Ishikawa (cell line): ENCODE data around the gene DTWD2.

Experiments
- CEBPB ChIP-seq: IDR thresholded peaks from 2 replicates; pipeline ENCODE4 v1.6.1; 2012
- CREB1 ChIP-seq: IDR thresholded peaks from 2 replicates; pipeline ENCODE4 v1.6.1; 2012; ENCODE audit warnings: low read depth
- EGR1 ChIP-seq: IDR thresholded peaks from 2 replicates; pipeline ENCODE4 v1.6.1; 2012
- EP300 ChIP-seq: IDR thresholded peaks from 2 replicates; pipeline ENCODE4 v1.6.1; 2012; ENCODE audit warnings: borderline replicate concordance
- FOXM1 ChIP-seq: IDR thresholded peaks from 2 replicates; pipeline ENCODE4 v1.6.1; 2012; ENCODE audit warnings: low read depth, borderline replicate concordance
- NFIC ChIP-seq: IDR thresholded peaks from 2 replicates; pipeline ENCODE4 v1.6.1; 2012
- RAD21 ChIP-seq: IDR thresholded peaks from 2 replicates; pipeline ENCODE4 v1.6.1; 2012; ENCODE audit warnings: low read depth
- TAF1 ChIP-seq: IDR thresholded peaks from 2 replicates; pipeline ENCODE4 v1.6.1; 2012; ENCODE audit warnings: low read depth, mild to moderate bottlenecking
- TCF12 ChIP-seq: IDR thresholded peaks from 2 replicates; pipeline ENCODE4 v1.6.1; 2012; ENCODE audit warnings: low read depth
- TEAD4 ChIP-seq: IDR thresholded peaks from 2 replicates; pipeline ENCODE4 v1.6.1; 2012
- YY1 ChIP-seq: IDR thresholded peaks from 2 replicates; pipeline ENCODE4 v1.6.1; 2012; ENCODE audit warnings: low read depth
- ZBTB7A ChIP-seq: IDR thresholded peaks from 2 replicates; pipeline ENCODE4 v1.6.1; 2012; ENCODE audit warnings: low read depth
- TF ChIP-seq, protein P1 (sequence below): IDR thresholded peaks from 2 replicates; pipeline ENCODE4 v1.6.1; 2012; ENCODE audit warnings: low read depth, mild to moderate bottlenecking
- TF ChIP-seq, protein P2 (sequence below): IDR thresholded peaks from 2 replicates; pipeline ENCODE4 v1.6.1; 2012
- TF ChIP-seq, protein P3 (sequence below): IDR thresholded peaks from 2 replicates; pipeline ENCODE4 v1.6.1; 2012

Gene DTWD2

DNA sequence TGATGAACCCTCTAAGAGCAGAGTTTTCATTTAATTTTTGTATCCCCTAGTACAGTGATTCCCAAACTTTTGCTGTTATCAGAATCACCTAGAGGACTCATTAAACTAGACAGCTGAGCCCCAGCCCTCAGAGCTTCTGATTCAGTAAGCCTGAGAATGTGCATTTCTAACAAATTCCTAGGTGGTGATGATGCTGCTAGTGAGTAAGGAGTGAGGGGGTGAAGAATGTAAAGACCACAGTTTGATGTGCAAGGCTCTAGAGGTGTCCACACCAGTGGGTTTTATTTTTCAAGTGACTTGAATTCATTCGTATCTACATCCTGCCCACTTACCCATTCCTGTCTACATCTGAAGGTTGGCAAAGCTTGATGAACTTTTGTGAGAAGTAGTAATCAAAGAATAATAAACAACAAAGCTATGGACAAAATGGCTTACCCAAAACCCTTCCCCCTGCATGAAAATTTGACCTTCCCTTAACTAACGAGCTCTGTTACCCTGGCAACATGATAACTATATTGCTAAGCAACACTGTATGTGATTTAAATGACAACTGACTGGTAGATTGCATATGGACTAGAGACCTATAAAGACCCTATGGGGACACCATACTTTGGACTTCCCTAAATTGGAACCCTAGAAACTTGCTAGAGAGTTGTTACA lies 35.2 kb downstream of the DTWD2 start:
- TF ChIP-seq EP300: no peak
- TF ChIP-seq NFIC: no peak
- TF ChIP-seq CREB1: no peak
- TF ChIP-seq CEBPB: no peak
- TF ChIP-seq, protein P1, sequence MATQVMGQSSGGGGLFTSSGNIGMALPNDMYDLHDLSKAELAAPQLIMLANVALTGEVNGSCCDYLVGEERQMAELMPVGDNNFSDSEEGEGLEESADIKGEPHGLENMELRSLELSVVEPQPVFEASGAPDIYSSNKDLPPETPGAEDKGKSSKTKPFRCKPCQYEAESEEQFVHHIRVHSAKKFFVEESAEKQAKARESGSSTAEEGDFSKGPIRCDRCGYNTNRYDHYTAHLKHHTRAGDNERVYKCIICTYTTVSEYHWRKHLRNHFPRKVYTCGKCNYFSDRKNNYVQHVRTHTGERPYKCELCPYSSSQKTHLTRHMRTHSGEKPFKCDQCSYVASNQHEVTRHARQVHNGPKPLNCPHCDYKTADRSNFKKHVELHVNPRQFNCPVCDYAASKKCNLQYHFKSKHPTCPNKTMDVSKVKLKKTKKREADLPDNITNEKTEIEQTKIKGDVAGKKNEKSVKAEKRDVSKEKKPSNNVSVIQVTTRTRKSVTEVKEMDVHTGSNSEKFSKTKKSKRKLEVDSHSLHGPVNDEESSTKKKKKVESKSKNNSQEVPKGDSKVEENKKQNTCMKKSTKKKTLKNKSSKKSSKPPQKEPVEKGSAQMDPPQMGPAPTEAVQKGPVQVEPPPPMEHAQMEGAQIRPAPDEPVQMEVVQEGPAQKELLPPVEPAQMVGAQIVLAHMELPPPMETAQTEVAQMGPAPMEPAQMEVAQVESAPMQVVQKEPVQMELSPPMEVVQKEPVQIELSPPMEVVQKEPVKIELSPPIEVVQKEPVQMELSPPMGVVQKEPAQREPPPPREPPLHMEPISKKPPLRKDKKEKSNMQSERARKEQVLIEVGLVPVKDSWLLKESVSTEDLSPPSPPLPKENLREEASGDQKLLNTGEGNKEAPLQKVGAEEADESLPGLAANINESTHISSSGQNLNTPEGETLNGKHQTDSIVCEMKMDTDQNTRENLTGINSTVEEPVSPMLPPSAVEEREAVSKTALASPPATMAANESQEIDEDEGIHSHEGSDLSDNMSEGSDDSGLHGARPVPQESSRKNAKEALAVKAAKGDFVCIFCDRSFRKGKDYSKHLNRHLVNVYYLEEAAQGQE: no peak
- no peak for TF ChIP-seq EGR1

DNA sequence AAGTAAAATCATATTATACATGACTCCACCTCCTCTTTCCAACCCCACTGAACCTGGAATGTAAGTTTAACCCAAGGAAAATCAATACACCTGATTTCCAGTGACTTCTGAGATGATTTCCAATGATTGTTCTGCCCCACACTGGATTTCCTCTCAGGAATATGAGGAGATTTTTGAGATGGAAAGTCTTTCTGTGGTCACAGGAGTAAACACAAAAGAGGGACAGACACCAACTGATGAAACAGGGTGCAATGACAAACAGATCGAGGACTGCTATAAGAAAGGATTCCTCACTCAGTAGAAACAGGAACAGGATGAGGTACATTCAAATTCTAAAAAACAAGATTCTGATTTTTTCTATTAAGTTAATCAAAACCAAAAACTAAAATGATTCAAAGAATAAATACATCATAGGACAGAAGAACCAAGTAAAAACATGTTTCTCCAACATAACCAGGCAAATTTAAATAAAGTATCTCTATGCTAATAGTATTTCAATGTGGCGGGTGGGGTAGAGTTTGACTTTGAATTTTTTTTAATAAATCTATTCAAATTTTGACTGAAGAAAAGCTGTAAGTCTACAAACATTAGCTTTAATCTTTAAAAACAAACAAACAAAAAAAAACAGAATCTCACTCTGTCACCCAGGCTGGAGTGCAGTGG lies 42.1 kb downstream of the DTWD2 start:
- TF ChIP-seq TEAD4 (no peak), ZBTB7A (no peak), NFIC (no peak), CREB1 (no peak), EGR1 (no peak), YY1 (no peak), TAF1 (no peak), RAD21 (no peak), TCF12 (no peak), EP300 (no peak), FOXM1 (no peak), CEBPB (no peak)
- TF ChIP-seq, protein P2, sequence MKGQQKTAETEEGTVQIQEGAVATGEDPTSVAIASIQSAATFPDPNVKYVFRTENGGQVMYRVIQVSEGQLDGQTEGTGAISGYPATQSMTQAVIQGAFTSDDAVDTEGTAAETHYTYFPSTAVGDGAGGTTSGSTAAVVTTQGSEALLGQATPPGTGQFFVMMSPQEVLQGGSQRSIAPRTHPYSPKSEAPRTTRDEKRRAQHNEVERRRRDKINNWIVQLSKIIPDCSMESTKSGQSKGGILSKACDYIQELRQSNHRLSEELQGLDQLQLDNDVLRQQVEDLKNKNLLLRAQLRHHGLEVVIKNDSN: no peak
- TF ChIP-seq, protein P3, sequence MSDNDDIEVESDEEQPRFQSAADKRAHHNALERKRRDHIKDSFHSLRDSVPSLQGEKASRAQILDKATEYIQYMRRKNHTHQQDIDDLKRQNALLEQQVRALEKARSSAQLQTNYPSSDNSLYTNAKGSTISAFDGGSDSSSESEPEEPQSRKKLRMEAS: no peak
- TF ChIP-seq, protein P1: no peak

DNA sequence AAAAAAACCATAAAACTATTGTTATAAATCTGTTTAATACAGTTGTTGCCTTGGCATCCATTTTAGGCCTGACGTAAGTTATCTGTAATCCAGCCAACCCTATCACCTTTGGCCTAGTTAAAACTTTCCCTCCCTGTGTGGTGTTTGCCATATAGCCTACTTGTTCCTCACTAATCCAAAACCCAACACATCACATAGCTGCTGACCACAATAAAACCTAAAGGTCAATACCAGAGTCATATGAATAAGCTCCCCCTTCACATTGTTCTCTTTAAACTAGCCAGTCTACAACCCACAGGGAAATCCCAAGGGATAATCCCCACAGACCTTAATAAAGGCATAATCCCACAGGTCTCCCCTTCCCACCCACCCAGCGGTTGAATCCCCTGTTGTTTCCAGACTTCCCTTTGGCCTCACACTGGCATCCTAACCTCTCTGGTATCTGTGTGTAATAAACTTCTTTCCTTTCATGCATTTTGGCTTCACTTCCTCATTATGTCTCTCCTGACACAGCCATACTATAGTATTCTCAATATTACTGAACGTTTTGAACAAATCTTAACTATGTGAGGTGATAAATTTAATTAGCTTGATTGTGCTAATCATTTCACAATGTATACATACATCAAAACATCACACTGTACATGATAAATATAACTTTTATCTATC lies 50.8 kb downstream of the DTWD2 start:
- TF ChIP-seq YY1: no peak
- TF ChIP-seq CEBPB: no peak
- TF ChIP-seq, protein P3: no peak

DNA sequence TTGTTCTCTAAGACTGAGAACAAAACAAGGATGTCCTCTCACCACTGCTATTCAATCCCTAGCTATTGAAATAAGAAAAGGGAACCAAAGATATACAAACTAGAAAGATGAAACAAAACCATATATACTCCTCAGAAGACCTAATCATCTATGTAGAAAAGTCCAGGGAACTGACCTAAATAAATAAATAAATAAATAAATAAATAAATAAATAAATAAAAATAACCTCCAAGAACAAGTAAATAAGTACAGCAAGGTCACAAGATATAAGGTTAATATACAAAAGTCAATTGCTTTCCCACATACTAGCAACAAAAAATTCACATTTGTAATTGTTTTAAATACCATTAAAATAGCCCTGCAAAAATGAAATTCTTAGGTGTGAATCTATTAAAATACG lies 54.6 kb downstream of the DTWD2 start:
- no peak for TF ChIP-seq ZBTB7A
- TF ChIP-seq RAD21: no peak
- no peak for TF ChIP-seq TEAD4
- TF ChIP-seq YY1: no peak
- no peak for TF ChIP-seq FOXM1
- no peak for TF ChIP-seq CREB1
- no peak for TF ChIP-seq NFIC
- no peak for TF ChIP-seq EP300
- no peak for TF ChIP-seq TCF12
- TF ChIP-seq EGR1: no peak
- TF ChIP-seq, protein P3: no peak
- TF ChIP-seq, protein P2: no peak
- TF ChIP-seq, protein P1: no peak
- no peak for TF ChIP-seq CEBPB
- no peak for TF ChIP-seq TAF1
